MM.1S (cell line): ENCODE data around the gene FAHD1.

Experiments used
- CTCF ChIP-seq: fragments of 300-600 bp; sonication (generic); IDR thresholded peaks from 2 replicates; pipeline ENCODE4 v1.5.1; 2016; ENCODE audit warnings: antibody characterized with exemption, low read length, mixed read lengths
- EZH2 ChIP-seq: fragments of 300-600 bp; sonication (generic); optimal IDR thresholded peaks from 2 replicates; pipeline ENCODE3; 2017; ENCODE audit warnings: low read depth, mild to moderate bottlenecking, antibody characterized with exemption, low read length, mixed read lengths

- TF ChIP-seq CTCF (no peak), EZH2 (no peak)
Measured at GRCh38 chr16:1794221-1794871, 32.7 kb upstream of the FAHD1 start.
